ENCODE measurements around the gene VPS37B. TPM values are rescaled to one million over a fixed set of nuclear protein-coding genes. Genes with fewer than 3 reads are reported as not detected.

The VPS37B gene
- polyA plus RNA-seq, 4 donors: 16.8 to 28.6 (median 23.7) TPM

DNA sequence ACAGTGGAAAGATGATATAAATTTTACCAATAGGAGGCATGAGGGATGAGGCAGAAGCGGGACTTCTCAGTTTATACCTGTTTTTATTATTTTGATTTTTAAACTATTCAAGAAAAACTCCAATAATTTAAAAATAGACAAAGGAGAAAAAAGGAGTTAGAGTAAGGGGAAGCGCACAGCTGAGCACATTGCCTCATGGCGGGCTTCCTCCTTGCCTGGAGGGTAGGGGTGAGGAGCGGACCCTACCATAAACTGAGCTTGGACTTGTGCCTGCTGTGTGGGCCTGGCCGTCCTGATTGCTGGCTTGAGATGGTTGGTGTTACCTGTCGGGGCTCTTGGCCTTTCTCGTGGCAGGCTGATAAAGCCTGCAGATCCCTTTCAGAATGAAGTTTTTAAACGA is 75.8 kb downstream of the VPS37B start:
- no peak for DNase-seq (ENCODE audit: low read depth in 4 of 4, low spot score in 3 of 4)

DNA sequence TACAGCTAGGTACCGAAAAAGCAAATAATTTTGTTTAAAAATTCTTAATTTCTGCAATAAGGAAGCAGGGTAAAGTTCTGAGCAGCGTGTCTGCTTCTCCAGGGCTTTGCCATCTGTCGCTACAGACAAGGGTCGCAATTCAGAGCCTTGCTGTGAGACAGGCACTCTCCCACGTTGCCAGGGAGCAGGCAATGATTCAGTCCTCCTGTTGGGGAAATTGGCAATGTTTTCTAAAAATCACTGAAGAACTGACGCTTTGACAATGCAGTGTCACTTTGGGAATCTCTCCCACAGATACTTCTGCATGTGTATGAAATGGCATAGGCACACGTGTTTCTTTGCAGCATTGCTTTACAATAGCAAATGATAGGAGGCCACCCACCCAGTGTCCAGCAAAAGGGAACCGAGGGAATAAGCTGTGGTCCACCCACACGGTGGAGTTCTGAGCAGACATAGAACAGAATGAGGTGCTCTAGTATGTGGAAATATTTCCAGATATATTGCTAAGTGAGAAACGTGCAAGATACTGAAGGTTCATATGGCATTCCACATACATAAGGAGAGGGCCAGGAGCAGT is 76.6 kb downstream of the VPS37B start:
- DNase-seq (ENCODE audit: low read depth in 4 of 4, low spot score in 3 of 4): no peak

Other genes starting within 250 kb of the VPS37B start
- gene HCAR2, start 192.8 kb downstream of the VPS37B start, polyA plus RNA-seq (ENCODE audit: insufficient read length in 4 of 4): under 1 TPM; 0.19 to 0.98 (median 0.49) TPM
- gene HCAR3, start 179.3 kb downstream of the VPS37B start, polyA plus RNA-seq (ENCODE audit: insufficient read length in 4 of 4): under 1 TPM; 0.27 to 0.74 (median 0.39) TPM
- 1 to 10 TPM; 2.5 to 7.8 (median 3.1) TPM for gene HCAR1, start 165.3 kb downstream of the VPS37B start, polyA plus RNA-seq (ENCODE audit: insufficient read length in 4 of 4)
- gene DENR, start 143.3 kb downstream of the VPS37B start, polyA plus RNA-seq (ENCODE audit: insufficient read length in 4 of 4): 10 to 100 TPM; 76.4 to 94.5 (median 93.6) TPM
- gene CCDC62, start 121.6 kb downstream of the VPS37B start, polyA plus RNA-seq (ENCODE audit: insufficient read length in 4 of 4): under 1 TPM; 0.32 to 0.83 (median 0.39) TPM
- 100 to 1,000 TPM in 1 of 4 donors, 10 to 100 TPM in 3; 15.6 to 103 (median 60.4) TPM for gene HIP1R, start 60.7 kb downstream of the VPS37B start, polyA plus RNA-seq (ENCODE audit: insufficient read length in 4 of 4)
- 1 to 10 TPM; 2.6 to 9.8 (median 5.0) TPM for gene ABCB9, start 70.3 kb upstream of the VPS37B start, polyA plus RNA-seq (ENCODE audit: insufficient read length in 4 of 4)
- 10 to 100 TPM in 3 of 4 donors, 1 to 10 TPM in 1; 10.0 to 22.9 (median 13.8) TPM for gene OGFOD2, start 79.1 kb upstream of the VPS37B start, polyA plus RNA-seq (ENCODE audit: insufficient read length in 4 of 4)
- gene ARL6IP4, start 84.6 kb upstream of the VPS37B start, polyA plus RNA-seq (ENCODE audit: insufficient read length in 4 of 4): 100 to 1,000 TPM; 125 to 204 (median 146) TPM

Data from left renal pelvis (tissue), 4 donors.